A673 (cell line): Measurements from ENCODE around the gene TENM4. TPM values are rescaled to one million over a fixed set of nuclear protein-coding genes. Genes with fewer than 3 reads are reported as not detected.

Experiments used
- BruUV-seq: library from RNA; stranded (reverse); fragments of 400-500 nt; replicated peaks from 2 replicates; lab custom pipeline; 2021; lab: Mats Ljungman, UMichigan
- CTCF ChIA-PET: fragments of 300-600 bp; sonication (Branson Sonifier 250); formaldehyde crosslinking; loops from one replicate; lab custom pipeline; 2022; ENCODE audit warnings: antibody characterized with exemption; lab: Charles Lee
- POLR2A ChIA-PET: fragments of 300-600 bp; sonication (Branson Sonifier 250); formaldehyde crosslinking; loops from one replicate; lab custom pipeline; 2022; ENCODE audit warnings: antibody characterized with exemption; ENCODE audit not compliant: low non-redundant PET; lab: Charles Lee
- DNase-seq: peaks from one replicate; pipeline ENCODE4 v3.0.0-alpha.2; 2015; ENCODE audit warnings: low spot score
- H3K27ac ChIP-seq: fragments of 200-600 bp; sonication (generic); 2 replicates; pipeline ENCODE4 v1.5.1; 2016; ENCODE audit warnings: mixed run types, low read depth, mild to moderate bottlenecking, mixed read lengths, antibody characterized with exemption, low read length; ENCODE audit not compliant: poor library complexity, severe bottlenecking
- H3K27me3 ChIP-seq: fragments of 200-600 bp; sonication (generic); replicated peaks from 2 replicates; pipeline ENCODE4 v1.6.1; 2017; ENCODE audit warnings: mixed run types, low read depth, mild to moderate bottlenecking, mixed read lengths, antibody characterized with exemption, low read length; ENCODE audit not compliant: insufficient read depth, poor library complexity
- H3K36me3 ChIP-seq: fragments of 200-600 bp; sonication (generic); 2 replicates; pipeline ENCODE4 v1.6.1; 2016; ENCODE audit warnings: mixed run types, mild to moderate bottlenecking, mixed read lengths, antibody characterized with exemption, low read length; ENCODE audit not compliant: insufficient read depth, poor library complexity, severe bottlenecking
- H3K4me1 ChIP-seq: fragments of 200-600 bp; sonication (generic); 2 replicates; pipeline ENCODE4 v1.6.1; 2017; ENCODE audit warnings: mixed run types, mild to moderate bottlenecking, mixed read lengths, antibody characterized with exemption, low read length; ENCODE audit not compliant: insufficient read depth, poor library complexity, severe bottlenecking
- H3K4me3 ChIP-seq: fragments of 200-600 bp; sonication (generic); 2 replicates; pipeline ENCODE4 v1.5.1; 2016; ENCODE audit warnings: low read depth, mixed run types, mild to moderate bottlenecking, mixed read lengths, low read length; ENCODE audit not compliant: poor library complexity, severe bottlenecking
- H3K9me3 ChIP-seq: fragments of 200-600 bp; sonication (generic); 2 replicates; pipeline ENCODE4 v1.6.1; 2016; ENCODE audit warnings: mixed run types, low read depth, mild to moderate bottlenecking, mixed read lengths, antibody characterized with exemption, low read length; ENCODE audit not compliant: poor library complexity, severe bottlenecking
- CTCF ChIP-seq: fragments of 300-800, 200-600 bp; sonication (generic); conservative IDR thresholded peaks from 2 replicates; pipeline ENCODE4 v1.5.1; 2017; ENCODE audit warnings: low read depth, mild to moderate bottlenecking, antibody characterized with exemption, low read length, moderate library complexity, mixed read lengths
- EZH2 ChIP-seq: fragments of 200-600 bp; sonication (generic); IDR thresholded peaks from 2 replicates; pipeline ENCODE4 v1.6.1; 2017; ENCODE audit warnings: borderline replicate concordance, low read depth, mild to moderate bottlenecking, mixed read lengths, antibody characterized with exemption, low read length; ENCODE audit not compliant: poor library complexity, severe bottlenecking
- intact Hi-C: fragments of 100-400 bp; cut with micrococcal nuclease; formaldehyde crosslinking; loops from one replicate; pipeline ENCODE4 v1.10.0; 2022; ENCODE audit not compliant: unreplicated experiment
- total RNA-seq: library from RNA; stranded (reverse); gene quantifications from 2 replicates; pipeline ENCODE4 v1.2.3, GENCODE V29; 2021

TENM4 gene
- total RNA-seq, 1 experiment from 2014 or later = 0.11 TPM

- Histone ChIP-seq H3K27ac (no peak overlapping the region), H3K36me3 (no peaks in the 10 kb centered on the region), H3K27me3 (no peaks in the 10 kb centered on the region), H3K4me3 (no peak overlapping the region), H3K4me1 (no peaks in the 10 kb centered on the region), H3K9me3 (no peaks in the 10 kb centered on the region)
- ChIA-PET POLR2A (no interaction called here), CTCF (no interaction called here)
- BruUV-seq = no TSS peak
- intact Hi-C loops = no loop called here
- DNase-seq = no peak
- TF ChIP-seq EZH2 = no peak
- TF ChIP-seq CTCF = no peak
Observed at GRCh38 chr11:79071190-79071589, 369.6 kb downstream of the TENM4 start.

GRCh38 chr11:79070518-79070917 lies 370.3 kb downstream of the TENM4 start:
- no peak overlapping the region for H3K4me3 ChIP-seq
- intact Hi-C loops = no loop called here
- H3K36me3 ChIP-seq = no peaks in the 10 kb centered on the region
- H3K4me1 ChIP-seq = no peaks in the 10 kb centered on the region
- ChIA-PET CTCF (no interaction called here), POLR2A (no interaction called here)
- no peak overlapping the region for H3K27ac ChIP-seq
- DNase-seq = no peak
- no peaks in the 10 kb centered on the region for H3K9me3 ChIP-seq
- BruUV-seq = no TSS peak
- TF ChIP-seq CTCF (no peak), EZH2 (no peak)
- no peaks in the 10 kb centered on the region for H3K27me3 ChIP-seq

- no peak for DNase-seq
- Histone ChIP-seq H3K4me1 (no peaks in the 10 kb centered on the region), H3K27ac (no peak overlapping the region), H3K36me3 (no peaks in the 10 kb centered on the region), H3K27me3 (no peaks in the 10 kb centered on the region), H3K4me3 (no peak overlapping the region), H3K9me3 (no peaks in the 10 kb centered on the region)
- ChIA-PET CTCF (no interaction called here), POLR2A (no interaction called here)
- intact Hi-C loops = no loop called here
- TF ChIP-seq EZH2 (no peak), CTCF (no peak)
- BruUV-seq = no TSS peak
Observed at GRCh38 chr11:79069504-79069903, 371.3 kb downstream of the TENM4 start.
